ENCODE measurements around the gene LRRC8E.
A peak's percentile ranks its signal among the peaks of the same experiment; 100 is the strongest.

LRRC8E gene

DNA sequence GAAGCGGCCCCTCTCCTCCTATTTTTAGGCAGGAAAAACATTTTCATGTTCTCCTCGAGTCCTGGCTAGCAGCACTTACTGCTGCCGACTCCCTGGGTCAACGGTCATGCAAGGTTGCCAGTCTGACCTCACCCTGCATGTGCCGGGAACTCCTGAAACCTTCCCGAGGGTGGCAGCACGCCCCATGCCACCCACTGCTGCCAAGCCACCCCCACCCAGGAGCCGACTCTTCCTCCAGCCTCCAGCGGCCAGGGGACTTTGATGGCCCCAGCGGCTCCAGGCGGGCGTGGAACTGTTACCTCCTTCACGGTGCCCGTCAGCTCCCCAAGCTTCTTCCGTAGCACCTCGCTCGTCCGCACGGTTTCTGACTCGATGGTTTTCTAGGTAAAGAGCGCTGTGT lies 46.5 kb downstream of the LRRC8E start:
- H3K4me3 ChIP-seq (ENCODE audit: low read length): no peak overlapping the region
- no peak overlapping the region for H3K4me2 ChIP-seq (ENCODE audit: low read length)
- no peak overlapping the region for H3K4ac ChIP-seq (ENCODE audit: low read depth, low read length)
- no peaks in the 10 kb centered on the region for H3K79me1 ChIP-seq (ENCODE audit: low read length)
- no peaks in the 10 kb centered on the region for H3K27me3 ChIP-seq (ENCODE audit: insufficient read depth, low read length, poor library complexity)
- H2BK5ac ChIP-seq (ENCODE audit: low read length): no peak overlapping the region
- no peak overlapping the region for H3K27ac ChIP-seq (ENCODE audit: low read depth, low read length)
- peaks cover 13% of the 10 kb centered on the region for H3K36me3 ChIP-seq (ENCODE audit: control insufficient read depth, insufficient read depth, low read length)
- no peak overlapping the region for H2BK120ac ChIP-seq (ENCODE audit: low read depth, low read length)
- no peak overlapping the region for H4K5ac ChIP-seq (ENCODE audit: low read length)
- no peaks in the 10 kb centered on the region for H3K4me1 ChIP-seq (ENCODE audit: control insufficient read depth, low read depth, low read length)
- no peak overlapping the region for H3K18ac ChIP-seq (ENCODE audit: low read length)
- no peak overlapping the region for H3K23ac ChIP-seq (ENCODE audit: low read length)
- no peaks in the 10 kb centered on the region for H3K79me2 ChIP-seq (ENCODE audit: control insufficient read depth, insufficient read depth, low read length)
- H3K9ac ChIP-seq (ENCODE audit: low read length): no peak overlapping the region
- H2BK15ac ChIP-seq (replicated peaks; ENCODE audit: low read depth): no peak overlapping the region
- H3K56ac ChIP-seq (ENCODE audit: low read length): no peak overlapping the region
- no peak overlapping the region for H2AK5ac ChIP-seq (ENCODE audit: low read length)
- no peak for DNase-seq
- WGBS (ENCODE audit: extremely low coverage, insufficient coverage, low lambda C conversion rate): no CpG with 5 or more reads among the region's 21 CpGs
- H4K8ac ChIP-seq (ENCODE audit: low read depth, low read length): no peak overlapping the region

DNA sequence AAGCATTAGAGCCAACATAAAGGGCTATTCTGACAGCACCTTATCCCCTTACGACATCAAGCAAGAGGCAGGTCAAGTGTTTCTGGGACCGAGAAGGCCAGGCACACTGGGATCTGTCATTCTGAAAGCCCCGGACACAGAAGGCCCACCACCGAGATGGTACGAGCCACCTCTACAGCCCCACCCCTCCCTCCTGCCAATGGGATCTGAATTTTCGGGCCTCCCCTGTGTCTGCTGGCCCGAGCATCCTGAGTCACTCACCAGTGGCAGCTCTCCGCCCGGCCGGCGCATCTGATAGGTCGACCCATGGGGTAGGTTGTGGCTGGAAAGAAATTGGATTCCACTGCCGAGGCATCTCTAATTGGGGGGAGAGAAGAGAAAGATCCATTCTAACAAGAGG lies 52.5 kb downstream of the LRRC8E start:
- H3K56ac ChIP-seq (ENCODE audit: low read length): no peak overlapping the region
- no peak overlapping the region for H3K27ac ChIP-seq (ENCODE audit: low read depth, low read length)
- no peak overlapping the region for H3K4ac ChIP-seq (ENCODE audit: low read depth, low read length)
- no peaks in the 10 kb centered on the region for H3K4me1 ChIP-seq (ENCODE audit: control insufficient read depth, low read depth, low read length)
- no peak overlapping the region for H3K9ac ChIP-seq (ENCODE audit: low read length)
- no peaks in the 10 kb centered on the region for H3K27me3 ChIP-seq (ENCODE audit: insufficient read depth, low read length, poor library complexity)
- H4K5ac ChIP-seq (ENCODE audit: low read length): no peak overlapping the region
- peaks cover 6% of the 10 kb centered on the region for H3K36me3 ChIP-seq (ENCODE audit: control insufficient read depth, insufficient read depth, low read length)
- H2BK5ac ChIP-seq (ENCODE audit: low read length): no peak overlapping the region
- H3K79me1 ChIP-seq (ENCODE audit: low read length): peaks cover 6% of the 10 kb centered on the region
- no peak overlapping the region for H3K4me2 ChIP-seq (ENCODE audit: low read length)
- H3K4me3 ChIP-seq (ENCODE audit: low read length): no peak overlapping the region
- no peak overlapping the region for H3K18ac ChIP-seq (ENCODE audit: low read length)
- no peak overlapping the region for H3K23ac ChIP-seq (ENCODE audit: low read length)
- no peak overlapping the region for H2AK5ac ChIP-seq (ENCODE audit: low read length)
- WGBS (ENCODE audit: extremely low coverage, insufficient coverage, low lambda C conversion rate): no CpG with 5 or more reads among the region's 13 CpGs
- H3K79me2 ChIP-seq (ENCODE audit: control insufficient read depth, insufficient read depth, low read length): peaks cover 15% of the 10 kb centered on the region
- no peak overlapping the region for H2BK15ac ChIP-seq (replicated peaks; ENCODE audit: low read depth)
- no peak overlapping the region for H2BK120ac ChIP-seq (ENCODE audit: low read depth, low read length)
- H4K8ac ChIP-seq (ENCODE audit: low read depth, low read length): no peak overlapping the region
- no peak for DNase-seq

GRCh38 chr19:7941895-7942596 lies 53.7 kb downstream of the LRRC8E start:
- H2BK5ac ChIP-seq (ENCODE audit: low read length): no peak overlapping the region
- no peak overlapping the region for H2BK15ac ChIP-seq (replicated peaks; ENCODE audit: low read depth)
- H3K27ac ChIP-seq (ENCODE audit: low read depth, low read length): no peak overlapping the region
- H3K4me3 ChIP-seq (ENCODE audit: low read length): no peak overlapping the region
- no peak overlapping the region for H3K56ac ChIP-seq (ENCODE audit: low read length)
- no peaks in the 10 kb centered on the region for H3K27me3 ChIP-seq (ENCODE audit: insufficient read depth, low read length, poor library complexity)
- H4K8ac ChIP-seq (ENCODE audit: low read depth, low read length): no peak overlapping the region
- H3K79me2 ChIP-seq (ENCODE audit: control insufficient read depth, insufficient read depth, low read length): peaks cover 15% of the 10 kb centered on the region
- H4K5ac ChIP-seq (ENCODE audit: low read length): no peak overlapping the region
- H2BK120ac ChIP-seq (ENCODE audit: low read depth, low read length): no peak overlapping the region
- no peaks in the 10 kb centered on the region for H3K4me1 ChIP-seq (ENCODE audit: control insufficient read depth, low read depth, low read length)
- H3K4me2 ChIP-seq (ENCODE audit: low read length): no peak overlapping the region
- no peak overlapping the region for H3K23ac ChIP-seq (ENCODE audit: low read length)
- H3K4ac ChIP-seq (ENCODE audit: low read depth, low read length): no peak overlapping the region
- DNase-seq: peak; percentile 29
- no CpG with 5 or more reads among the region's 19 CpGs for WGBS (ENCODE audit: extremely low coverage, insufficient coverage, low lambda C conversion rate)
- H3K36me3 ChIP-seq (ENCODE audit: control insufficient read depth, insufficient read depth, low read length): peaks cover 6% of the 10 kb centered on the region
- no peak overlapping the region for H3K18ac ChIP-seq (ENCODE audit: low read length)
- no peak overlapping the region for H2AK5ac ChIP-seq (ENCODE audit: low read length)
- peaks cover 6% of the 10 kb centered on the region for H3K79me1 ChIP-seq (ENCODE audit: low read length)
- no peak overlapping the region for H3K9ac ChIP-seq (ENCODE audit: low read length)

GRCh38 chr19:7942981-7943443 lies 54.7 kb downstream of the LRRC8E start:
- no CpG with 5 or more reads among the region's 33 CpGs for WGBS (ENCODE audit: extremely low coverage, insufficient coverage, low lambda C conversion rate)
- H3K9ac ChIP-seq (ENCODE audit: low read length): peak overlapping the region; percentile 92
- peak overlapping the region; percentile 84 for H3K4me3 ChIP-seq (ENCODE audit: low read length)
- peak overlapping the region; percentile 46 for H3K27ac ChIP-seq (ENCODE audit: low read depth, low read length)
- no peak overlapping the region for H2BK5ac ChIP-seq (ENCODE audit: low read length)
- H3K4me1 ChIP-seq (ENCODE audit: control insufficient read depth, low read depth, low read length): no peaks in the 10 kb centered on the region
- H3K4me2 ChIP-seq (ENCODE audit: low read length): peak overlapping the region; percentile 67
- H4K5ac ChIP-seq (ENCODE audit: low read length): no peak overlapping the region
- H2BK15ac ChIP-seq (replicated peaks; ENCODE audit: low read depth): no peak overlapping the region
- DNase-seq: peak; percentile 28
- no peaks in the 10 kb centered on the region for H3K27me3 ChIP-seq (ENCODE audit: insufficient read depth, low read length, poor library complexity)
- H2BK120ac ChIP-seq (ENCODE audit: low read depth, low read length): no peak overlapping the region
- H3K18ac ChIP-seq (ENCODE audit: low read length): peak overlapping the region; percentile 11
- H4K8ac ChIP-seq (ENCODE audit: low read depth, low read length): no peak overlapping the region
- H3K4ac ChIP-seq (ENCODE audit: low read depth, low read length): peak overlapping the region; percentile 85
- peaks cover 15% of the 10 kb centered on the region for H3K79me2 ChIP-seq (ENCODE audit: control insufficient read depth, insufficient read depth, low read length)
- H2AK5ac ChIP-seq (ENCODE audit: low read length): no peak overlapping the region
- peak overlapping the region; percentile 97 for H3K56ac ChIP-seq (ENCODE audit: low read length)
- peak overlapping the region; percentile 15 for H3K23ac ChIP-seq (ENCODE audit: low read length)
- peaks cover 6% of the 10 kb centered on the region for H3K36me3 ChIP-seq (ENCODE audit: control insufficient read depth, insufficient read depth, low read length)
- peaks cover 6% of the 10 kb centered on the region for H3K79me1 ChIP-seq (ENCODE audit: low read length)

- Histone ChIP-seq H3K36me3 (ENCODE audit: control insufficient read depth, insufficient read depth, low read length) (peaks cover 6% of the 10 kb centered on the region), H2AK5ac (ENCODE audit: low read length) (no peak within 1 kb of the TSS), H3K18ac (ENCODE audit: low read length) (peak within 1 kb of the TSS; percentile 11), H2BK120ac (ENCODE audit: low read depth, low read length) (no peak within 1 kb of the TSS), H2BK15ac (replicated peaks; ENCODE audit: low read depth) (no peak within 1 kb of the TSS), H3K4me3 (ENCODE audit: low read length) (peak within 1 kb of the TSS; percentile 84), H3K27me3 (ENCODE audit: insufficient read depth, low read length, poor library complexity) (no peaks in the 10 kb centered on the region), H3K23ac (ENCODE audit: low read length) (peak within 1 kb of the TSS; percentile 15), H4K8ac (ENCODE audit: low read depth, low read length) (no peak within 1 kb of the TSS), H2BK5ac (ENCODE audit: low read length) (peak within 1 kb of the TSS; percentile 11), H3K79me1 (ENCODE audit: low read length) (peaks cover 6% of the 10 kb centered on the region), H4K5ac (ENCODE audit: low read length) (no peak within 1 kb of the TSS), H3K79me2 (ENCODE audit: control insufficient read depth, insufficient read depth, low read length) (peaks cover 15% of the 10 kb centered on the region), H3K27ac (ENCODE audit: low read depth, low read length) (peak within 1 kb of the TSS; percentile 46), H3K4ac (ENCODE audit: low read depth, low read length) (peak within 1 kb of the TSS; percentile 85), H3K4me1 (ENCODE audit: control insufficient read depth, low read depth, low read length) (no peaks in the 10 kb centered on the region), H3K56ac (ENCODE audit: low read length) (peak within 1 kb of the TSS; percentile 97), H3K4me2 (ENCODE audit: low read length) (peak within 1 kb of the TSS; percentile 99), H3K9ac (ENCODE audit: low read length) (peak within 1 kb of the TSS; percentile 92)
- DNase-seq: peak; percentile 100
- WGBS (ENCODE audit: extremely low coverage, insufficient coverage, low lambda C conversion rate): no CpG with 5 or more reads among the region's 56 CpGs
Observed at GRCh38 chr19:7943444-7944176, 55.3 kb downstream of the LRRC8E start, which contains the start of gene TIMM44. Gene TIMM44 (minus strand): TSS chr19:7943666. CDS start chr19:7943651, 15 bp downstream.
